Jurkat, Clone E6-1 (cell line): Measurements from ENCODE around the gene ALDH3B1. TPM values are rescaled to one million over a fixed set of nuclear protein-coding genes. Genes with fewer than 3 reads are reported as not detected.
"Not testable (repeated sequence)": the region's sequence is repeated elsewhere in the genome, so short reads cannot be mapped to it uniquely, and the experiment has no call there.

Experiments used
- DNase-seq: peaks from one replicate; pipeline ENCODE4 v3.0.0-alpha.2; 2011; ENCODE audit warnings: low read depth, low spot score
- H3K4me3 ChIP-seq: 2 replicates; pipeline ENCODE4 v1.5.1; 2011; ENCODE audit warnings: mild to moderate bottlenecking, low read length, control low read depth, moderate library complexity
- polyA plus RNA-seq: library from polyadenylated mRNA; unstranded; fragments of >200 nt; gene quantifications from one replicate; pipeline ENCODE4 v1.2.1, GENCODE V29; 2012; ENCODE audit warnings: missing spikeins; ENCODE audit not compliant: insufficient read length, insufficient read depth

Gene ALDH3B1, protein sequence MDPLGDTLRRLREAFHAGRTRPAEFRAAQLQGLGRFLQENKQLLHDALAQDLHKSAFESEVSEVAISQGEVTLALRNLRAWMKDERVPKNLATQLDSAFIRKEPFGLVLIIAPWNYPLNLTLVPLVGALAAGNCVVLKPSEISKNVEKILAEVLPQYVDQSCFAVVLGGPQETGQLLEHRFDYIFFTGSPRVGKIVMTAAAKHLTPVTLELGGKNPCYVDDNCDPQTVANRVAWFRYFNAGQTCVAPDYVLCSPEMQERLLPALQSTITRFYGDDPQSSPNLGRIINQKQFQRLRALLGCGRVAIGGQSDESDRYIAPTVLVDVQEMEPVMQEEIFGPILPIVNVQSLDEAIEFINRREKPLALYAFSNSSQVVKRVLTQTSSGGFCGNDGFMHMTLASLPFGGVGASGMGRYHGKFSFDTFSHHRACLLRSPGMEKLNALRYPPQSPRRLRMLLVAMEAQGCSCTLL
- polyA plus RNA-seq: not detected

DNA sequence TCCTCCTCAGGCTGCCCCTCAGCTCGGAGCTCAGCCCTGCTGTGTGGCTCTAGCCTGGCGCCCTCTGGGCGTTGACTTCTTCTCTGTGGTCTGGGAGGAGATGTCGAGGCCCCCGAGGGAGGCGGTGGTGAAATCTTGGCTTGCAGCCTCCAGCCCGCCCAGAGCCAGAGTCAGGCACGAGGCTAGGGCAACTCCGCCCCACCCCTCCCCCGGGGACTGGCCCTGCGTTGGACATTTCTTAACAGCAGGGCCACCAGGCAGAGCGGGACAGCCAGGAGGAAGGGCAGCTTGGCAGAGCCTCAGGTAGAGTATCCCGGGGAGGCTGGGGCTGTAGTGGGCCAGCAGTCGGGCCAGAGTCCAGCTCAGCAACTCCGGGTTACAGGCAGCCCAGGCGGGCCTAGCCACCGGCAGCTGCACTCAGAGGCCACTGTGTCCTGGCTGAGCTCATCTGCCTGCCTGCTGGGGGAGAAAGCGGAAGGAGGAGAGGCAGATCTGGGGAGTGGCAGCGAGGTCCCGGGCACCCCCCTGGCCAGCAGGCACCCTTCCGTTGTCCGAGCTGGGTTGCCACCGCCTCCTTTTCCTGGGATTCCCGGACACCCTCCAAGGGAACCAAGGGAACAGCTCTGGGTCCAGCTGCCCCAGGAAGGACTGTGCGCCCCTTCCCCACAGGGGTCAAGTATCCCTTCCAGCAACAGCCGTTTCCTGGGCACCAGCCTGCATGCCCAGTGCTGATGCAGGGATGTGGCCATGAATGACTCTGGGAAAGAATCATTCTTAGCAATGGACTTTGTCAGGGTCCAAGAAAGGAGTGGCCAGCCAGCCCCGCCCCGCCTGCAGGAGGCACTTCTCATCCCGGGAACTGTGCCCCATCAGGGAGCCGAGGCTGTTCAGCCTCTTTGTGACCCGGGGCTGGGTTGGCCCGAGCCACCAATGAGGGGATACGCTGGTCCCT, at the start of gene ALDH3B1:
TSS of gene ALDH3B1 (plus strand) at position 238 of the 952 bp plus-strand sequence. CDS start 4,971 bp downstream, outside the sequence.
- H3K4me3 ChIP-seq: no peak within 1 kb of the TSS
- no peak for DNase-seq

DNA sequence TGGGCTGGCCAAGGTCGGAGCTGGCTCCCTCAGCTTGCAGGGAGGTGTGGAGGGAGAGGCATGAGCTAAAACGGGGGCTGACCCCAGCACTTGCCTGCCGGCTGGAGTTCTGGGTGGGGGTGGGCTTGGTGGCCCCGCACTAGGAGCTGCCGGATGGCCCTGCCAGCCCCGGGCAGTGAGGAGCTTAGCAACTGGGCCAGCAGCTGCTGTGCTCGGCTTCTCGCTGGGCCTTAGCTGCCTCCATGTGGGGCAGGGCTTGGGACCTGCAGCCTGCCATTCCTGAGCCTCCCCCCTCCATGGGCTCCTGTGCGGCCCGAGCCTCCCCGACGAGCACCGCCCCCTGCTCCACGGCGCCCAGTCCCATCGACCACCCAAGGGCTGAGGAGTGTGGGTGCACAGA, 46.9 kb upstream of the ALDH3B1 start:
- DNase-seq, H3K4me3 ChIP-seq: not testable (repeated sequence)

DNA sequence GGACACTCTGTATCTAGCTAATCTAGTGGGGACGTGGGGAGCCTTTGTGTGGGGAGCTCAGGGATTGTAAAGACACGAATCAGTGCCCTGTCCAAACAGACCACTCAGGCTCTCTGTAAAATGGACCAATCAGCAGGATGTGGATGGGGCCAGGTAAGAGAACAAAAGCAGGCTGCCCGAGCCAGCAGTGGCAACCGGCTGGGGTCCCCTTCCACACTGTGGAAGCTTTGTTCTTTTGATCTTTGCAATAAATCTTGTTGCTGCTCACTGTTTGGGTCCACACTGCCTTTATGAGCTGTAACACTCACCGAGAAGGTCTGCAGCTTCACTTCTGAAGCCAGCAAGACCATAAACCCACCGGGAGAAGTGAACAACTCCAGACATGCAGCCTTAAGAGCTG, 46.2 kb upstream of the ALDH3B1 start:
- H3K4me3 ChIP-seq, DNase-seq: not testable (repeated sequence)

DNA sequence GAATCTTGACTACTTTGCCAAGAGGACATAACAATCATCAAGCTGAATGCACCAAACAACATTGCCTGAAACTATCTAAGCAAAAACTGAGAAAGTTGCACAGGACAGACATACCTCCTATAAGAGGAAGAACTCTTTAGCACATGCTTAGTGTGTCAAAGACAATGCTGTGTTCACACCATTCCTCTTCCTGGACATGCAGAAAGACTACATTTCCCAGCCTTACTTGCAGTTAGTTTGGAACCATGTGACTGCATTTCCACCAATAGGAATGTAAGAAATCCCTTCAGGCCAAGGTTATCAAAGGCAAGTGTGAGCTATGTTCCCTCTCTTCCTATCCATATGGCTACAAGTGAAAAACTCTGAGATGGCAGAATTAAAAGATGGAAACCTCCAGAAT, 45.4 kb upstream of the ALDH3B1 start:
- H3K4me3 ChIP-seq, DNase-seq: not testable (repeated sequence)

DNA sequence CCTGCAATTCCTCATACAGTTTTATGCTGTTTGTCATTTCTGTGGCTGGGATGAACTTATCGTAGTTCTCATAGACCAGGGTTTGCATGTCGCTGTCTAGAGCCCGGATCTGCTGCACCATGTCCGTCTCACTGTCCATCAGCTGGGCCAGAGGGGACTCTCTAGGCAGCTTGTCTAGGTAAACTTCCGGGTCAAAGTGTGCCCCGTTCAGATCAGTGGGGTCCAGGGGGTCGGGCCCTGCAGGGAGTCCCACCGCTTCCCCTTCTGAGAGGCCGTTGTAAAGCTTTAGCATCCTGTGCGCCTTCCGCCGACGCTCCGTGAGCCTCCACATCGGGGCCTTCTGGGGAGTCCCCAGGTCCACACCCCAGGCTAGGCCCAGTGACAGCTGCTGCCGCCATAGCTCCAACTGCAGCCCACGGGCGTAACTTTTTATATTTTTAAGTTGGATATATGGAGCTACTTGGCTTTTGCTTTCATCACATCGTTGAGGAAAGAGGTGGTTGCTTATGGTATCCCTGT, 44.2 kb upstream of the ALDH3B1 start:
- DNase-seq: not testable (repeated sequence)

DNA sequence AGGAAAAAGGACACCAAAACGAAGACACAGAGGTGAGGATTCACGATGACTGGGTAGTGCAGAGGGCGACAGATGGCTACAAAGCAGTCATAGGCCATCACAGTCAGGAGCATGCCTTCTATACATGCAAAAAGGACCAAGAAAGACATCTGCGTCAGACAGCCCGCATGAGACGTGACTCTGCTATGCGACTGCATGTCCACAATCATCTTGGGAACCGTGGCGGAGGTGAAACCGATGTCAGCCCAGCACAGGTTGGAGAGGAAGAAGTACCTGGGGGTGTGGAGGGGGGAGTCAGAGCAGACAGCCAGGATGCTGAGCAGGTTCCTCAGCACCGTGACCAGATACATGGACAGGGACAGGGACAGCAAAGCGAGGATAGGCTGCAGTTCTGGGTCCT, 35.4 kb upstream of the ALDH3B1 start:
- not testable (repeated sequence) for H3K4me3 ChIP-seq, DNase-seq

More for the DNA sequence above, 44.2 kb upstream of the ALDH3B1 start:
- H3K4me3 ChIP-seq: not testable (repeated sequence)

DNA sequence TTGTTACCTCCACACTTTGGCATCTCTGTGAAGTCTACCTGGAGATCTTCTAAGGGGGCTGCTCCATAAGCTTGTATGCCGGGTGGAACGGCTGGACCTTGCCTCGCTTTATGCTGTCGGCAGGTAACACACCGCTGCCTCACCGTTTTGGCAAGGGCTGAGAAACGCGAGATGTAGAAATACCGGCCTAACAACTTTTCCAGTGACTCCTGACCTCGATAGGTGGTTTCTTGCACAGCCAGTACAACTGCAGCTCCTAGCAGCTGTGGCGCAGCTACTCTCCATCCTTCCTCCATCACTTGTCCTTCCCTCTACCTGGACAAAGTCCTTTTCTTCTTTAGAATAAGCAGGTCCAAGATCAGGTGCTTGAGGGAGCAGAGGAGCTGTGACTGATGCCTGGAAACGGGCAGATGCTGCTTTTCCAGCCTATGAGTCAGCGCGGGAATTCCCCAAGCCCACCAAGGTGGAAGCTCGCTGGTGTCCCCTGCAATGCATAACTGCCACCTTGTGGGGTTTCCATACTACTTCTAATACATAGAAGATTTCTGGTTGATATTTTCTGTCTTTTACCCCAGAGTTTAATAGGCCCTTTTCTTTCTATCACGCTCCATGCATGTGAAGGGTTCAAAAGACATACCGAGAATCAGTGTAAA, 31.2 kb upstream of the ALDH3B1 start:
- not testable (repeated sequence) for H3K4me3 ChIP-seq, DNase-seq

DNA sequence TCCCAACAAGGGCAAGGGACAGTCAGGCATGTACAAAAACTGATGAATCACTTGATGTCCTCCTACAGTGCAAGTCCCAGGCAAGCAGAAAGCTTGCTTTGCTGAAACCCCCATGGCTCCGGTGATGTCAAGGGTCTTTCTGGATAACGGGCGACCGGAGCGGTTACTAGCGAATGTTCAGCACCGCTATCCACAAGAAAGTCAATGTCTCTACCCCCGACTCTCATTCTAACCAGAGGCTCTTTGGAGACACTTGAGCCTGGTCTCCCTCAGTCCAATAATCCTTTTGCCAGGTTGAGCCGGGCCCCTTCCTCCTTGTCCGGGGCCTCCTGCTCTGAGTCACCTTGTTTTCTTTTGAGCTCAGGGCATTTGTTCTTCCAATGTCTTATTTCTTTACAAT, 28.9 kb upstream of the ALDH3B1 start:
- not testable (repeated sequence) for H3K4me3 ChIP-seq, DNase-seq

DNA sequence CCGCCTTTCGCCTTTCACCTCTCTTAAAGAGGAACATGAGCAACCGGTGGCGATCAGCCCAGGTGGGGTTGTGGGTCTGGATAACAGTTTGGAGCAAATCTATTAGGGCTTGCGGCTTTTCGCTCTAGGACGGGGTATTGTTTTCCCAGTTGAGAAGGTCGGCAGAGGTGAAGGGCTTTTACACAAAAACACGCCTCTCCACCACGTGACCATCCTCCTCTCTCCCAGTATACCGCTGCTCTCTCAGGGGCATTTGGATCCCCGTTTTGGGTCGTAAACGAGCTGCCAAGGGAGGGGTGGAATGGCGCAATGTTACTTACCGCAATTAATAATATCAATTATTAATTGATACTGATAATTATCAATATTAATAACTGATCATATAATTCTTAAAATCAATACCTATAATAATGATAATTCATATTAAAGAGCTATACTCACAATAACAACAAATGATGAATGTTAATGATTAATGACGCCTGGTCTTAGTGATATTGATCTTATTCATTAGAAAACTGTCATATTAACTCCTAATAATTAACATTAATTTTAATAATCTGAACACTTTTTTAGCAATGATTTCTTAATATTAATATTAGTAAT, 27.8 kb upstream of the ALDH3B1 start:
- H3K4me3 ChIP-seq, DNase-seq: not testable (repeated sequence)

DNA sequence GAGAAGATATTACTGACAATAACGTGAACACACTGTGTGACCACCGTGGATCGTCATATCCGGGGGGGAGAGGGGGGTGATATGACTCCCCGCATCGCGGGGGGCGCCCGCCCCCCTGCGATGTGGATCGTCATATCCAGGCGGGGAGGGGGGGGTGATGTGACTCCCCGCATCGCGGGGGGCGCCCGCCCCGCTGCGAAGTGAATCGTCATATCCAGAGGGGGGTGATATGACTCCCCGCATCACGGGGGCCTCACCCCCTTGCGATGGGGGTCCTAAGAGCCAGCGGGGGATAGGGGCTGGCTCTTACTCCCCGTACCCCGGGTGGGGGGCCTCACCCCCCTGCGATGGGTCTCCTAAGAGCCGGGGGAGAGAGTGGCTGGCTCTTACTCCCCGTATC, 26.2 kb upstream of the ALDH3B1 start:
- H3K4me3 ChIP-seq: no peak overlapping the region
- DNase-seq: no peak

DNA sequence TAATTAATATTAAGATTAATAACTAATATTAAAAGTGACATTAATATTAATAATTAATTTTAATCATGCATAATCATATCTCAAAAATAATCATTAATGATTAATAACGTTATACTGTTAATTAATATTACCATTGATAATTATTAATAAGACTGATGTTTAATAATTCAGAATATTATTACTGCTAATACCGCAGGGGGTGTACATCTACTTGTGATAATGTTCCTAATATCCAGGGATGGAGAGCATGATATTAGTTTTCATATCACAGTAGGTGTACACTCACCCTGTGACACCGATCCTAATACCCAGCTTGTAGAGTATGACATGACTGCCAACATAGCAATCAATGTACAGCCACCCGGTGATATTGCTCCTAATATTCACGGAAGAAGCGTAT, 24.8 kb upstream of the ALDH3B1 start:
- DNase-seq, H3K4me3 ChIP-seq: not testable (repeated sequence)

DNA sequence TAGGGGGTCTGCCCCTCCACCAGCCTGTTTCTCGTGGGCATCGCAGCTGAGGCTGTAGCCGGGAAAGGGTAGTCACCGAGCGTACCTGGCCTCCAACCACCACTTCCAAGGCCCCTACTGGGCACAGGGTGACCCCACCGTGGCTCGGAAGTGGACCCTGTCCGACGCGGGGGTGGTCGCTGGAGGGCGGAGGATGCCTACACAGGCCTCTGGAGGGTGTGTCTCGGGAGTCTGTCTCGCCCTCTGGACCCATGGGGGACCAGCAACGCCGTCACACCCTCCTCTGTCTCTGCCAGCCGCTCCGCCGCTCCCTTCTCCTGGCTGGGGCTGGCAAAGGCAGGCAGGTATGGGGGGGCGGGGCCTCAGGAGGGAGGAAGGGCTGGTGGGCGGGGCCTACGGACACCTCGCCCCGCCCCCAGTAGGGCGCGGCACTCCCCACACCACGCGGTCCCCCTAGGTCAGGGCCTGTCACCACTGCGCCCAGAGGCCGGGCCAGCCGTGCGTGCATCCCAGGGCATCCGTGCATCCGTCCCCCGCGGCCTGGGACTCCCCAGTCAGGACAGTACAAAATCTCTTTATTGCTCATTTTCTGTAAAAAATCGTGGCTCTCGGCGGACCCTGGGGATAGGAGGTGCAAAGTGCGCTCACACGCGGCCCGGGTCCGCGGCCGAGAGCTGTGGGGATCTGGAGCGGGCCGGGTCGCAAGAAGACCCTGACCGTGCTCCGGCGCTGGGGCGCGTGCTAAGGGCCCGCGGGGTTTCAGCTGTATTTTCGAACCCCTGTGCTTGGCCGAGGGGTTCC, 19.4 kb upstream of the ALDH3B1 start:
- H3K4me3 ChIP-seq, DNase-seq: not testable (repeated sequence)

DNA sequence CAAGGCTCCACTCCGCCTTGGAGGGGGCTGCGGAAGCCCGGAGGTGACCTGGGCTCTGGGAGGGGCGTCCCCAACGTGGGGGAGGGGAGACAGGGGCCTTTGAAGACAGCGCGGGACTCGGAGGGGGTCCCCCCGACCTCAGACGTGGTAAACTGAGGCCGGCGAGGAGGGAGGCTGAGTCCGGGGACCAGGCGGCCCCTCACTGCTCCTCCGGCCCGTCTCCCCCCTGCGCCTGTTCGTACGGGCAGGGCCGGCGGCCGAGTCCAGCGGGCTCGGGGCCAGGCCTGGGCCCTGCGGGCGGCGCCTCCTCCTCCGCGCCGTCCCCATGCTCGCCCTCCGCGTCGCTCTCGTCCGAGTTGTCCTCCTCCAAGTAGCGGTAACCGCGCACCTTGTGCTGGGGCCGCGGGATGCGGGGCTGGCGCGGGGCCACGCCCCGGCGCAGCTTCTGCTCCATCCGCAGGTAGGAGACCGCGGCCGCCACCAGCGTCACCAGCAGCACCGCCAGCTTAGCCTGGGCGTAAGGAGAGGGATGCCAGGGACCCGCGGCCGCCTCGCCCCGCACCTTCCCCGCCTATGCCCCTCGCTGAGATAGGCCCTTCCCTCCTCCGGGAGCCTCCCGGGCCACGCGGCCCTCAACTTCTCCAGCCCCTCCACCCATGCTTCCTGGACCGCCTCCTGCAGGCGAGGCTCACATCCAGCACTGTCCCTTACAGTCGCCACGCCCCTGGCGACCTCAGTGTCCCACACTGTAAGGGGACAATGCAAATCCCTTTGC, 18.6 kb upstream of the ALDH3B1 start:
- not testable (repeated sequence) for H3K4me3 ChIP-seq, DNase-seq

DNA sequence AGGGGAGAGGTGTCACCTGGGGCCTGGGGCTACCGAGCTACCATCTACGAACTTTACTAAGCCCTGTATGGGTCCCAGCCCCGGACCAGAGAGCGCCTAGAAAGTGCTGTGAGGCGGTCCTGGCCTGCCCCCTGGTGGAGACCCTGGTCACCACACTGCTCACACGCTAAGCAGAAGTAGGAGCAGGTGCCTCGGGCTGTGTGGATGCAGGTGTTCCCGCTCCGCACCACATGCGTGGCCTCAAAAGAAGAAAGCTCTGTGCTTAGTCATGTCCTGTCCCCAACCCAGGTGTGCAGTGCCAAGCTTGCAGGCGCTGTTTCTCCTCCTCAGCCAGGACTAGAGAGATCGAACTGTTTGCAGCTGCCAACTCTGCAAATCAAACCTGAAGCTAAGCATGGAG, 16.3 kb upstream of the ALDH3B1 start:
- peak; percentile 90 for DNase-seq
- H3K4me3 ChIP-seq: not testable (repeated sequence)

DNA sequence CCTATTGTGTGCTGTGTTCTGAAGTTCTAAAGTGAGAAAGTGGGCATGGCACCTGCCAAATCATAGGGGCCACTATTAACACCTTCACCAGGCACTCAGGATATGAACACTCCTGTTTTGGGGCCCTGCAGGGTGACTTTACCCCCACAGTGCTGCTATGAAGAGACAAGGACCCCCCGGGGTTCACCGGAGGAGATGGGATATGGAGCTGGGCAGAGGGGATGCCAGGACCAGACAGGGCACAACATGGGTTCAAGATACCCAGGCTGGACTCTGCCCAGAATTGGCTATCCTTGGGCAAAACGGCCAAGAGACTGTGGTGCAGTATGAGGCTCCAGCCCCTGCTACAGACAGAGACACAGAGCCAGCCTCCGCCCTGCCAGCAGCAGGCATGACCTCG, 15.7 kb upstream of the ALDH3B1 start:
- not testable (repeated sequence) for H3K4me3 ChIP-seq, DNase-seq

DNA sequence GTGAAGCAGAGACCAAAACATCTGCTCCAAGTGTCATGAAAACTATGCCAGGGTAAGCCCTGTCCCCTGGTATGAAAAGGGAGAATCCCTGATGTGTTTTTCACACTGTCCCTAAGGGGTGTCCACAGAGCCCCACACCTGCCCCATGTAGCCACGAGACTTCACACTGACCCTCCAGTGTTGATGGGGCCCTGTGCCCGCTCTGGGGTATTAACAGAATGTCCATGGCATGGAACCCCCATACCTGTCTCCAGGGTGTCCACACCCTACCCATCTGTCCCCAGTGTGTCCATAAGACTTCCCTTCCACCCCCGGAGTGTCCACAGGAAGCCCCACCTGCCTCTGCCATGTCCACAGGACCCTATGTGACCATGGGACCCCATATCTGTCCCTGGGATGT, 15.0 kb upstream of the ALDH3B1 start:
- not testable (repeated sequence) for H3K4me3 ChIP-seq, DNase-seq

DNA sequence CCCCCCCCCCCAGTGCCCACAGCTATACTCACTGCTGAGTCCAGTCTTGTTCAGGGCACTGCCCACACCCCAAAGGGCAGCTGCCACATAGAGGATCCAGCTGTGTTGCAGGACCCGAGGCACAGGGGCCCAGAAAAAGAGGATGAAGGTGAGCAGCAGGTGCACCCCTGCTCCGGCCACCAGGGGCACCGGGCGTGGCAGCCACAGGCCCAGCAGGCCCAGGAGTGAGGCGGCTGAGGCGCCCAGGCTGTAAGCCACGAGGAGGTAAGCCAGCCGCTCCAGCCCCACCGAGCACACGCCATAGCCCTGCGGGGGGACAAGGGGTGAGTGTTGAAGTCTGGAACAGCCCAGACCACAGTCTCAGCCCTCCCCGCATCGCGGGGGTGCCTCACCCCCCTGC, 14.5 kb upstream of the ALDH3B1 start:
- not testable (repeated sequence) for DNase-seq, H3K4me3 ChIP-seq
